ENCODE results near the gene STK17B.
"Not testable (repeated sequence)": the region's sequence is repeated elsewhere in the genome, so short reads cannot be mapped to it uniquely, and the experiment has no call there.

Gene STK17B

DNA sequence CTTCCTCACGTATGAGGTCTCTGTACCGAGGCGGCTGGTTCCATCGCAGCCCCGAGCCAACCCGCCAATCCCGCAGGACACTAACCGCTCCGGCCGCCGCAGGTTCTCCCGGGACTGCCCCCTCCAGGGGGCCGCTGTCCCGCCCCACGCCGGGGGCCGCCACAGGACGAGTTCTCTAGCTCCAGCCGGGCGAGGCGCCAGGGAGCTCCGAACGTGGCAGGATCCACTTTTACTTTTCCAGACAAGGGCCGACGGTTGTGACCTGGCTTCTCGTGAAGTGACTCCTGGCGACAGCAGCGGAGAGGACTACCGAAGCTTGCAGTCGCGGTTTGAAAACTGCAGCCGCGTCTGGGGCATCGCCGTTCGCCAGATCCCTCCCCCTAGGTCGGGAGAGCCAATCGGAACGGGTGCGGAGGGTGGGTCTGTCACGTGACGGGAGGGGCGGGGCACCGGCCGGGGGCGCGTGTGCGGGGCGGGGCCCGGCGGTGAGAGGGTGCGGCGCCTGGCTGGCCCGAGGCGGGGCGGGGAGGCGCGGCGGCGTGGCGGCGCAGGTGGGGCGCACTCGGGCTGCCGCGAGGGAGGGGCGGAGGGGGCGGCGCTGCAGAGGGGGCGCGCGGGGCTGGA lies at the start of gene STK17B:
Gene STK17B (minus strand): TSS at position 331 of the 624 bp plus-strand sequence. CDS start 8,195 bp downstream, outside the sequence.
- peak; percentile 98 for DNase-seq

DNA sequence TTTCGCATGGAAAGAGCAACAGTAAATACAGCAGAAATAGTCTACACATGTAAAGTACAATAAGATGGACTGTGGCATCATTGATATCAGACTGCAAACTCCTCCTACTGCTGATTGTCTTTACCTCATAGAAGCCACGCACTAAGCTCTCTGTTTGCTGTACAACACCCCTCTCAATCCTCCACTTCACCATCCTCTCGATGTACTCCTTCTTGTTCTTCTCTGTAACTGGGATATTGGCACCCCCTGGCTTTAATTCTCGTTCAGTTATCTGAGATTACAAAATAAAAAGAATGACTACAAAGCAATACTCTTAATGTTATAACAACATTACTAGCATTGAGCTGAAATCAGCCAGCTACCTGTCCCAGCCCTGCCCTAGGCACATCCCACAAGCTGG lies 49.3 kb upstream of the STK17B start:
- DNase-seq: peak; percentile 69

DNA sequence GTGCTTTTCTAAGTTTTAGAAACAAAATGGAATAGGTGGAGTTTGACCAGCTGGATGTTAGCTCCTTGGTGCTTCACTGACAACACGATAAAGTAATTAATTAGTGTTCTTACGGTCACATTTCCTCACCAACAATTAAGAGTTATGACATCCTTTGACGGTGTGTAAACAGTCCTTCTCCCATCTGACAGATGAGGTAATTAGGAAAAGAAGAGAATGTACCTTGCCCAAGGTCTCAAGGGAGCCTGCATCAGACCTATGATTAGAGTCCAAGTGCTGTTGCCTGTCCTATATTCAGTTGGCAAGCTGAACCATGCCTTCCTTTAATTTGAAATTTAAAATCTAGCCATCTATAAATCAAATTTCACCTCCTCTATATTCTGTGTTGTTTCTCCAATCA lies 48.3 kb upstream of the STK17B start:
- no peak for DNase-seq

DNA sequence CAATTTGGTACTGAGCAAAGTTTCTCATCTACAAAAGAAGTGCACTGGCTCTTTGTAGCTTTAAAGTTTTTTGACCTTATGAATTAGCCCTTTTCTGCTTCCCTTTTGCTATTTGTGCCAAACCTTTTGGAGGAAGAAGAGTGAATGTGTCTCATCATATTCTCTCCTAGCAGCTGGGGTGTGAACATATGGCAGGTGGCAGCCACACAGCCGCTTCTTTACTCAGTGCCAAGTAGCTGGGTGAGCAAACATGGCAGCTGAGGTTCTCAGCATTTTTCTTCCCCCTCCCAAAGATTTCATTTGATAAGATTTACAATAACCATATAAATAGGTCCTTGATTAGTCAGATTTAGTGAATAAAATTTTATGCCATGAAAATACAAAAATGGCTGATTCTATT lies 46.7 kb upstream of the STK17B start:
- DNase-seq: no peak

DNA sequence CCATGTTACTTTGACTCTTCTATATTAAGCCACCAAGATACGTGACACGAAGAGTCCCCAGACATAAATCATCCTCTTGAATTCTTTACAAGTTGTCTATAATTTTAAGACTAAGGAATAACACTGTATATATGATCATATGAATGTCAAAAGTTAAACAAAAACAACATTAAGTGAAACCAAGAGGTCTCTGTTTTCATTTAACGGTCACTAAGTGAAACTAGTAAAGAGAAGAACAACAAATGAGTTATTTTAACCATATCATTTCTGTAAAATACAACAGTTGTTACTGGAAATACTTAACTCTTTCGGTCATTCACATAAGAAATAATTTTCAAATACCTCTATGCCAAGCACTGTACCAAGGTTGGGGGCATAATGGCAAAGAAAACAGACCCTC lies 45.7 kb upstream of the STK17B start:
- DNase-seq: no peak

DNA sequence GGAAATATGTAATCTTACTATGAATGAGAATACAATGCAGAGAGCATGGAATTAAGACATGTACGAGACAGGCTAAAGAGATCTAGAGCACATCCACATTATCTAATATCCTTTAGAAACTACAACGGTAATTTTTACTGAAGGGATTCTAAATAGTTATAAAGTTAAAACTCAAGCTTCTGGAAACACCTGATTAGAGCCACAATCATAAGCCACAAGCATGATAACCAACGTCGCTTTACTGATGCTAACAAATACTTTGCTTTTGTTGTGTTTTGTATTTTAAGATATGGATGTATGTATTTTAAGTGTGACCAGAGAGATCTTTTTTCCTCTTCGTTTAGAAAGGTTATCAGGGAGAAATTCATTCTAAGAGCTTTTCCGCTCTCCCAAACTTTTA lies 44.0 kb upstream of the STK17B start:
- no peak for DNase-seq

DNA sequence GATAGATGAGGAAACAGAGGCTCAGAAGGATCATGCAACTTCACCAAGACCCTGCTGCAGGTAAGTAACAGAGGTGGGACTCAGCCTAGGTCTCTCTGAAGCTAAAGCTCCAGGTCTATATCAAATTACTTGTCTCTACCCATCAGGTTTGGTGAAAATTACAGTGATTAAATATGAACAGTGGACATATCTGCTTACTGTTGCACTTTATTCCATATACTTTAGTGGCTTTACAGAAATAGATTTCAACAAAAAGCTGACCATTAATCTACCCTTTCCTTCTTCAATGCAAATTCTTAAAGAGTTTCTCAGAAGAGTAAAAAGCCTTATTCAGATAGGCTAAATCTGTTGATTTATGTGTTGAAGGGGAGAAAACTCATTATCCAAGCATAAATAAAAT lies 42.8 kb upstream of the STK17B start:
- DNase-seq: no peak

DNA sequence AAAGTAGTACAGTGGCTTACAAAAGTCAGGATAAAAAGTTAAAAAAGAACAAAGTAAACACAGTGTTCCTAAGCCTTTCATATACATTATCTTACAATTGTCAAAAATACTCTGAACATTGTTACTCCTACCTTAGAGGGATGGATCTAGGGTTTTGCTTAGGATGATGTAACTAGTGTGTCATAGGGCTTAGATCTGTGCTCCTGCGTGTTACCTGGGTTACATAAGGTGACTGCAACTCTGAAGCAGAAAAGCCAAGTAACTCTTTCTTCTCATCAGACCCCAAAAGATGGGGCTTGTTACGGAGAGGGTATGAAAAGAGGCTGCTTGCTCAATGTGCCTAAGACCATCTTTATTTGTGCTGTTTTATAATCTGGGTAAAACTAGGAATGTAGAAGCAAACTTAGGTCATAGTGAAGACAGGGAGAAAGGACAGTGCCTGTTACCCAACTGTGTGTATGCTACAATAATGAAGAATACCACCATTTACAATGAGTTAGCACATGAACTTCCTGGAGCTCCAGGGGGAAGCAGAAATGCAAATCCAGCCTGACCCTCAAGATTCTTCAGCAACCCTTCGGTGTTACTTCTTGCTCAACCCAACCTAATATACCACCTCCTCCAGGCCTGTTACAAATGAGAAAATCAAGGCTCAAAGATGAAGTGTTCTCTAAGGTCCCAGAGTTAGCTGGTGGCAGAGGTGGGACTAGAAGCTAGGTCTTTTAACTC lies 42.0 kb upstream of the STK17B start:
- DNase-seq: peak; percentile 39

DNA sequence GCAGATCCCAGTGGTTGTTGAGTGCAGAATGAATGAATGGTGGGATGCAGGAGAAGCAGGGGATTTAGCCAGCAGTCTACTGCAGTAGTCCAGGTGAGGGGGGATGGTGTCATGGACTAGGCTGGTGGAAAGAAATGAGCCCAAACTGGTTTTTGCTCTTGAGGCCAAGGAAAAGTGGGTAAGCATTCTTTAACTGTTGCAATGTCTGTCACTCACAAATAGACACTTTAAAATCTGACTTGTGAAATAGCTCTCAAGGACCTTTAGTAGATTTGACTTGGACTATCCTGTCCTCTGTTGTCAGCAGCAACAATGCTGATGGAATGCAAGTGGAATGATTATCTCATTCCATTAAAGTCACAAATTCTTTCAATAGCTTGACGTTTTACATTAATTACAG lies 37.5 kb upstream of the STK17B start:
- DNase-seq: no peak

DNA sequence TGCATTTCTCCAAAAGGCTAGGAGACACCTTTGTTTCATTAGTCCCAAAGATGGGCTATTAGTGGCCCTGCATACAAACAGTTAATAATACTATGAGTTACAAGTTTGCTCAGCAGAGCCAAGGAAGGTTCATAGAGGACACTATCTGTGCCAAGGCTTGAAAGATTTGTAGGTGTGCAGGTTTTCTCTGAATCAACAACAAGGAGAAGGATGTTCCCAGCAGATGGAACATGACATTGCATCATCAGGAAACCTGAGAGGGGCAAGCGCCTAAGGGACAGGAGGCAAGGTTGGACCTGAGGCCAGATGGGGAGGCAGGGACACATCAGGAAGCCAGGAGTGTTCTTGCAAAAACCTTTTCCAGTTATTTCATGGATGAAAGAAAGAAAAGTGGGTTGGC lies 35.4 kb upstream of the STK17B start:
- no peak for DNase-seq

DNA sequence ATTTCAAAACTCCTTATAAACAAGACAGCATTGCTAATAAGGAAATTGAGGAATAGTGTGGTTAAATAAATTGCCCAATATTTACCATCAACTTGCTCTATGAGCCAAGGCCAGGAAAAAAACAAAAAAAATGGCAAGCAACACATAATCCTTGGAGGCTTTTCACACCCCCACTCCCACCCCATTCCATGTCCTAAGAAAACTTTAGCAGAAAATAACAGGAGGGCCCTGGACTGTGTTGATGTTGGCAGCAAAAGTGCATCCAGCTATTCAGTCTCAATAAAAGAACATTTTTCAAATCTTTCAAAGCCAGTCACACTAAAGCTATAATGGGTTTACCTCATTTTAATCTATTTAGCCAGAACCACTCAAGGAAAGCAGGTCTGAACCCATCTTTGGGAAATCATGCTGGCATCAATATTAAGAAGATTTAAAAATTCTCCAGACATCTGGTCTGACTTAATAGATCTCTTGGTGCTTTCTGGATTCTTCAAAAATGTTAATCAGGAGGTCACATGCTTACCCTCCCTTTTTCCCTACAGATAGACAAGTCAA lies 34.6 kb upstream of the STK17B start:
- no peak for DNase-seq

DNA sequence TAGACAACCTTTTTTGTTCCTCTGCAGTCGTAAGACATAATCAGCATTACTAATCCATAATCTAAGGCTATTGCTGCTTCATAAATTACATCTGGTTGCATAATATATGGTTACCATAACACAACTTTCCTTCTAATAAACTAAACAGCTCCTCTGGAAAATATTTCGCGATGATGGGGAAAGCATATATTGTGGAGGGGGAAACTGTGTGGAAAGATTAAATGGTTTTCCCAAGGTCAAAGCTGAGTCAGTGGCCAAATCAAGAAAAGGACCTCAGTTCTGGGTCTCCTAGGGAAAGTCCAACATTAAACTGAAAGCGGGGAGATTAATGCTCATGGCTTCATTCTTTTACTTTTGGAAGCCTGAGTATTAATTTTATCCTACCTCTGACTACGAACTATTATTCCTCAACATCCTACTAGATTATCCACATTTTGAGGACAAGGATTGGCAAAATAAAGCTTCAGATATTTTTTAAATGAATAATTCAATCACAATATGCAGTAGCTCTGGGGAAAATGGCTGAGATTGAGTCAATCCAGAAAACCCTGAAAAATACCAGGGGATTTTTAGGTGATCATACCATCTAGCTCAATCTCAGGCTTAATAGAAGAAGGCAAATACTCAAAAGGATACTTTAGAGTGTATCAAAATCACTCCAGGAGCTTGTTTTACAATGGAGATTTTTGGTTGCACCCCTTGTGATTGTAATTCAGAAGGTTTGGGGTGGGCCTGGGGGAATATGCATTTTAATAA lies 33.8 kb upstream of the STK17B start:
- no peak for DNase-seq

DNA sequence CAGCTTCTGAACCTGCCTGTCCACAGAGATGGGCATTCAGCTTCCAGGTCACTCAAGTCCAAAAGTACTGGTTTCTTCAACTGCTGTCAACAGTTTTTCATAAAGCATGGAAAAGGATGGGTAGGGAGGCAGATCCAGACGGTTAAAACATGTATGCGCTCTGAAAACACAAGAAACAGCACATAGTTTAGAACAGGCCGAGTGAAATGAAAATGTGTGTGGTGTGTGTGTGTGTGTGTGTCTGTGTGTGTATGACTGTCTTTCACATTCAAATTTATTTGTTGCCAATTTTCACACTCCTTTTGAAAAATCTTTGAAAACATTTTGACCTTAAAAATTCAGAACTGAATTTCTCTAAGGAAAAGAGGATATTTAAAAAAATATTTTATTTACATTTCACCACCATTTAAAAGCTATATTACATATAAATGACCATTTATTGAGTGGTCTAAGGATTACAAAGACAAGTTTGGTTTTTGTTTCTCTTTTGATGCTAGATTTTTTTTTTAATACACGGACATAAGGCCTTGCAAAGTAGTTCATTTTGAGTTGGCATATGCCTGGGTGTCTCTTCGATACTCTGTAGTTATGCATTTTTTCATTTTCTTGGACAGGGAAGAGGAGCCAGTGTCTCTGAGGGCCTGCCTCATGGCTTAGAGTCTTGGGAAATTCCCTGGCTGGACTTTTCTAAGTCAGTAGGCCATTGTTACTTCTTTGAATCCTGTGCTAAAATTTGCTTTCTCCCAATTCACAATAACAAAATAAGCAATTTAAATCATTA lies 30.0 kb upstream of the STK17B start:
- DNase-seq: peak; percentile 32

DNA sequence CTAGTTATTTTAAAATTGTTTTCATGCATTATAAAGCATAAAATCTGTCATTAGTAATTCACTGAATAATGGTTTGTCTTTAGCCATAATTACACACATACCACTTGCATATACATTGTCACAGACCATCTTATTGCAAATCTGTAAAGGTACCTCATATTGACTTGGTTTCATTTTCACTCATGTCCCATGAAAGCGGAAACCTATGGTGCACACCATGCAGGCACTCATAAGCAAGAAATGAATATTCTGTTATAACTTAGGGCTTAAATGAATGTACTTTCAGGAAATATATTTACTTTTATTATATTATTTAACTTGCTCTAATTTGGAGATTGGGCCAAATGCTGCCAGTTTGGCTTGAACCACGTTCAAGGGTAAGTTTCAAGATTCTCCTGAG lies 29.2 kb upstream of the STK17B start:
- DNase-seq: peak; percentile 64

DNA sequence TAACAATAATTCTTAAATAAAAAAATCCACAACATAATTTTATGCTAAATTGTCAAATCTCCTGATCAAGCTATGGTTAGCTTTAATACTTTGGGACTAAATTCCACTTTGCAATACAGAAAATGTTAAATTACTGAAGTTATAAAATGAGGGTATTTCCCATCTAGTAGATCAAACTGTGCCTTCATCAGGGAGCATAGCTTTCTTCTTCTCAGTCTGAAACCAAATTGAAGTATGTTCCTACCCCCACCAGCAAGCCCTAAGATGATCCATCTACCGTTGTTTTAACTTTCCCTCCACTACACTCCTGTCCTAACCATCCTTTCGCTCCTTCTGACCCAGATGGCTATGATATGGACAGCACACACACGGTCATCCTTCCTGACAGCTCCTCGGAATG lies 24.4 kb upstream of the STK17B start:
- no peak for DNase-seq

DNA sequence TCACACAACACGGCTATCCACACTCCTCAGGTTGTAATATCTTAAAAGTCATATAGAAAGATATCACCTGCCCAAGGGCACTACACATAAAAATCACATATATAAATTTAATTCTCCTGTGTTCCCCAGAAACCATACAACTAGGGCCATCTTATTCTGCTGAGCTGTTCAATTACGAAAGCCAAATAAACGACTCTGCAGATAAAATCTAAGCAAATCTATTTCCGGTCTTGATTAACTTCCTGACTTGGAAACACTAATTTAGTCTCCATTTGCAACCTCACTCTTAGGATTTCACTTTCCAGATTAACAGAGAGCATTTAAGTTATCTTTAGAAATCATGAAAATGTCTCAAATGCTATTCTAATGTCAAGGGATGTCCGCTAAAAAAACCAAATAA lies 23.9 kb upstream of the STK17B start:
- peak; percentile 47 for DNase-seq

DNA sequence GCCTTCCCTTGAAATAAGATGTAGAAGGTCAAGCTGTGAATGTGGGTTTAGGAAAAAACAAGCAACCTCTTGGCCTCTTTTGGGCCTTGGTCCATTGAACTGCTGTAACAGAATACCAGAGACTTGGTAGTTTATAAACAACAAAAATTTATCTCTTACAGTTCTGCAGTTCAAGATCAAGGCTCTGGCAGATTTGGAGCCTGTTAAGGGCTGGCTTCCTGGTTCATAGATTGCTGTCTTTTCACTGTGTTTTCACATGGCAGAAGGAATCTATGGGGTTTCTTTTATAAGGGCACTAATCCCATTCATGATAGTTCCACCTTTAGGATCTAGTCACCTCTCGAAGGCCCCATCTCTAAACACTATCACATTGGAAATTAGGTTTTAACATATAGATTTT lies 20.2 kb upstream of the STK17B start:
- no peak for DNase-seq

DNA sequence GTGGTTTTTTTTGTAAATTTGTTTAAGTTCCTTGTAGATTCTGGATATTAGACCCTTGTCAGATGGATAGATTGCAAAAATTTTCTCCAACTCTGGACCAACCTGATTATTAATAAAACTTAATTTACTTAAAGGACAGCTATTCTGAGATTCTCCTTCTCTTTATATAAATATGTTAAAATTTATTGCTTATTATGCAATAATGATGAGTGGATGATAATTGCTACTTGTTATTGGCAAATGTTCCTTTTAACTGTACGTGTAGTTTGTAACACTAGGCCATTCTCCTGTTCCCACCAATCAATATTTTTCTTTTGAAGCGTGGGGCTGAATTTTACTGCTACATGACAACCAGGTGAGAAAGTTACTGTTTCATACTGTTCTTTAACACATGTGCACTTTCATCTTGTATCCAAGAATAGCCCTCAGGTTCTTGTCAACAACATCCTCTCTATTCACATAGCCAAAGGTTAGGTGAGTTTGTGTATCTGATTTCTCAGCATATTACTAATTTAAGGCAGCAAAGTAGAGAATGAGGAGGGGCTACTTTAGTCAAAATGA lies 16.6 kb upstream of the STK17B start:
- DNase-seq: no peak

DNA sequence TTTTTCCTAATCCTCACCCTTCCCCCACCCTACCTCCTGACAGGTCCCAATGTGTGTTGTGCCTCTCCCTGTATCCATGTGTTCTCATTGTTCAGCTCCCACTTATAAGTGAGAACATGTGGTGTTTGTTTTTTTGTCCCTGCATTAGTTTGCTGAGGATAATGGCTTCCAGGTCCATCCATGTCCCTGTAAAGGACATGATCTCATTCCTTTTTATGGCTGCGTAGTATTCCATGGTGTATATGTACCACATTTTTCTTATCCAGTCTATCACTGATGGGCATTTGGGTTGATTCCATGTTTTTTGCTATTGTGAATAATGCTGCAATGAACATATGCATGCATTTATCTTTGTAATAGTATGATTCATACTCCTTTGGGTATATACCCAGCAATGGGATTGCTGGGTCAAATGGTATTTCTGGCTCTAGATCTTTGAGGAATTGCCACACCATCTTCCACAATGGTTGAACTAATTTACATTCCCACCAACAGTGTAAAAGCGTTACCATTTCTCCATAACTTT lies 15.9 kb upstream of the STK17B start:
- DNase-seq: not testable (repeated sequence)

DNA sequence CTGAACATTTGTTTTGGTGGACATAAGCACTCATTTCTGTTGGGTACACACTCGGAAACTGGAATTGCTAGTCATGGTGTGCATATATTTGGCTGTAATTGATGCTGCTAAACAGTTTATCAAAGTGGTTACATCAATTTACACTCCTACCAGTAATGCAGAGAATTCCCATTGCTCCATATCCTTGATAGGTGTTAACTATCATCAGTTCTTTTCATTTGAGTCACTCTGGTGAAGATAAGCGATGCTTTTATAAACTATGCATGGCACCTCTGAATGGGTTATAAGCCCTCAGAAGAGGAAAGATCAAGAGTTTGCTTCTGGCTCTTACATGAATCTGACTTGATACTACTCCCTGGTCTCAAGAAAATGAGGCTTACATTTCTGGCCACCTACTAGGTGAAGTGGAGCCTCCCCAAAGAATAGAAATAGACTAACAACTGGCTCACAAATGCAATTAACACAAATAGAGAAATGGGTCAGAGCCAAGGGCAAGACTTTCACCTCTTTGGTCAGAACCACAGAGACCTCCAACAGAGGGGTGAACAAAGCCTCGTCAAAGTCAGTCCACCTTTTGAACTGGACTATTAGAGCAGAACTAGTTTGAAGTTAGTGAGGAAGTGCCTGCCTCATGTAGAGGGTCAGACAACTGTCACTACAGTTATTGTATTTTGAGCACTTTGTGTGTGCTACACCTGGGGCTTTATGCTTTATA lies 15.0 kb upstream of the STK17B start:
- no peak for DNase-seq

DNA sequence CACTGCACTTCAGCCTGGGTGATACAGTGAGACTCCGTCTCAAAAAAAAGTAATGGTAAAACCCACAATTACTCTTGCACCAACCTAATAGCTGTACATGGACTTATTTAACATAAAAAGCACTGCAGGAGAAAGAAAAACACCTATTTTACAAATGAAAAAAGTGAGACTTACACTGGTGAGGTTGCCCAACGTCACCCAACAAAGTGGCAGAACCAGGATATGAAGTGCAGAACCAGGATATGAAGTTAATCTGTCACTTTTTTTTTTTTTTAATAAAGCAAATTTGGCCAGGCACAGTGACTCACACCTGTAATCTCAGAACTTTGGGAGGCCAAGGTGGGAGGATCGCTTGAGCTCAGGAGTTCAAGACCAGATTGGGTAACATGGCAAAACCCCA lies 13.5 kb upstream of the STK17B start:
- DNase-seq: peak; percentile 55

Measured in CD4-positive, alpha-beta T cell treated with Interleukin-17A for 1 hour (primary cell).